K562 (cell line): ENCODE data around the gene IFITM2. TPM values are rescaled to one million over a fixed set of nuclear protein-coding genes. Genes with fewer than 3 reads are reported as not detected.

Experiments used
- ATAC-seq: fragments of 200-7000 bp; cut with Tn5 transposase; 3 replicates; pipeline ENCODE4 v1.9.1; 2020; ENCODE audit warnings: moderate library complexity
- BruUV-seq: library from RNA; stranded (reverse); fragments of 400-500 nt; replicated peaks from 2 replicates; lab custom pipeline; 2021; lab: Mats Ljungman, UMichigan
- CTCF ChIA-PET: fragments of 300-600 bp; formaldehyde crosslinking; extraction: SDS; loops from one replicate; lab custom pipeline; 2021; ENCODE audit warnings: low intra/inter-chr PET ratio; lab: Yijun Ruan, JAX
- POLR2A ChIA-PET: fragments of 300-600, 350-650 bp; sonication (Branson Sonifier 250); formaldehyde crosslinking; extraction: SDS; loops from one replicate; lab custom pipeline; 2021; ENCODE audit warnings: antibody characterized with exemption, inconsistent platforms; lab: Yijun Ruan, JAX
- DNase-seq, 4 experiments: peaks; one replicate each; pipeline versions ENCODE4 v3.0.0 to v3.0.0-alpha.2; 2011 to 2018; ENCODE audit warnings: low spot score in 3 of 4, mixed read lengths in 3 of 4; ENCODE audit errors: extremely low read depth in 1 of 4
- FAIRE-seq: peaks from 2 replicates; lab custom pipeline; 2011; peaks lifted over from hg19 to GRCh38; lab: Jason Lieb, UNC
- H2AFZ ChIP-seq: 2 replicates; pipeline ENCODE4 v1.6.0; 2011; ENCODE audit warnings: low read depth, low read length, control low read depth, inconsistent platforms
- H3K27ac ChIP-seq: fragments of 200-600 bp; 3 replicates; pipeline ENCODE4 v1.8.0; 2011; ENCODE audit warnings: low read depth, mild to moderate bottlenecking, control low read depth, inconsistent platforms, low read length, moderate library complexity, mixed read lengths; ENCODE audit errors: extremely low read depth
- H3K27me3 ChIP-seq, 2 experiments: fragments of 300-600 bp in 1 of 2; 2 replicates in 1 of 2; 3 replicates in 1 of 2; pipeline versions ENCODE4 v1.6.0 to v1.8.0; 2011; ENCODE audit warnings: inconsistent platforms in 2 of 2, low read length in 2 of 2, mild to moderate bottlenecking in 1 of 2, mixed read lengths in 1 of 2, moderate library complexity in 1 of 2; ENCODE audit not compliant: control insufficient read depth in 2 of 2, insufficient read depth in 2 of 2
- H3K36me3 ChIP-seq: fragments of 300-600 bp; 3 replicates; pipeline ENCODE4 v1.8.0; 2011; ENCODE audit warnings: mild to moderate bottlenecking, low read length, inconsistent platforms; ENCODE audit not compliant: control insufficient read depth, insufficient read depth
- H3K4me1 ChIP-seq, 2 experiments: fragments of 200-600 bp in 1 of 2; replicated peaks in 1 of 2; 2 replicates in 1 of 2; 3 replicates in 1 of 2; pipeline versions ENCODE4 v1.5.1 to v1.8.0; 2011; ENCODE audit warnings: inconsistent platforms in 2 of 2, low read length in 2 of 2, mild to moderate bottlenecking in 1 of 2, mixed read lengths in 1 of 2, moderate library complexity in 1 of 2; ENCODE audit not compliant: control insufficient read depth in 2 of 2, insufficient read depth in 2 of 2
- H3K4me2 ChIP-seq: 2 replicates; pipeline ENCODE4 v1.6.1; 2011; ENCODE audit warnings: low read length, control low read depth, inconsistent platforms, mixed read lengths; ENCODE audit not compliant: insufficient read depth
- H3K4me3 ChIP-seq: fragments of 200-600 bp; sonication (generic), shearing (Covaris generic); 2 replicates; pipeline ENCODE4 v1.5.1; 2016; ENCODE audit warnings: control low read depth, inconsistent platforms
- H3K79me2 ChIP-seq: fragments of 200-600 bp; 3 replicates; pipeline ENCODE4 v1.8.0; 2011; ENCODE audit warnings: low read length, inconsistent platforms; ENCODE audit not compliant: control insufficient read depth, insufficient read depth
- H3K9ac ChIP-seq, 2 experiments: 2 replicates each; pipeline versions ENCODE4 v1.6.0 to v1.6.1; 2011; ENCODE audit warnings: low read depth in 2 of 2, low read length in 2 of 2, control low read depth in 1 of 2, inconsistent platforms in 1 of 2, mild to moderate bottlenecking in 1 of 2, mixed read lengths in 1 of 2; ENCODE audit not compliant: insufficient read depth in 1 of 2
- H3K9me1 ChIP-seq: one replicate; pipeline ENCODE4 v1.6.0; 2011; ENCODE audit warnings: inconsistent platforms, mild to moderate bottlenecking, low read length, moderate library complexity; ENCODE audit not compliant: control insufficient read depth, insufficient read depth
- H3K9me3 ChIP-seq: replicated peaks from 2 replicates; pipeline ENCODE4 v1.5.1; 2011; ENCODE audit warnings: low read depth, low read length, inconsistent platforms; ENCODE audit not compliant: control insufficient read depth, insufficient read depth
- H4K20me1 ChIP-seq: replicated peaks from 2 replicates; pipeline ENCODE4 v1.6.1; 2011; ENCODE audit warnings: low read length, inconsistent platforms, mixed read lengths; ENCODE audit not compliant: control insufficient read depth, insufficient read depth
- BCLAF1 ChIP-seq, 2 experiments: fragments of 450-650 bp in 1 of 2; IDR thresholded peaks; 2 replicates each; pipeline ENCODE4 v1.6.1; 2011 to 2017; ENCODE audit warnings: low read depth in 2 of 2, antibody characterized with exemption in 1 of 2, borderline replicate concordance in 1 of 2, low read length in 1 of 2, mild to moderate bottlenecking in 1 of 2, mixed read lengths in 1 of 2; ENCODE audit not compliant: control insufficient read depth in 1 of 2
- CHD1 ChIP-seq: fragments of 200-600 bp; sonication (generic); IDR thresholded peaks from one replicate; pipeline ENCODE4 v1.6.1; 2012; ENCODE audit warnings: mild to moderate bottlenecking, moderate library complexity, low read length, inconsistent platforms
- CXXC5 ChIP-seq: fragments of 250-450 bp; sonication (Bioruptor Pico); IDR thresholded peaks from 2 replicates; pipeline ENCODE4 v1.8.0; 2022; ENCODE audit warnings: inconsistent platforms, mild to moderate bottlenecking, moderate library complexity
- ESRRA ChIP-seq: fragments of 450-650 bp; IDR thresholded peaks from 2 replicates; pipeline ENCODE4 v1.6.1; 2014; ENCODE audit warnings: low read depth, mild to moderate bottlenecking, moderate library complexity, borderline replicate concordance
- FOXK2 ChIP-seq, 2 experiments: fragments of 450-650 bp; IDR thresholded peaks in 1 of 2; conservative IDR thresholded peaks in 1 of 2; 2 replicates each; pipeline ENCODE4 v1.6.1; 2016; ENCODE audit warnings: low read depth in 2 of 2, mild to moderate bottlenecking in 1 of 2
- HDAC2 ChIP-seq: fragments of 450-650 bp; IDR thresholded peaks from 2 replicates; pipeline ENCODE4 v1.6.1; 2016; ENCODE audit warnings: mild to moderate bottlenecking
- HSF4 ChIP-seq: fragments of 250-450 bp; sonication (Bioruptor Pico); IDR thresholded peaks from 2 replicates; pipeline ENCODE4 v2.1.2; 2022; ENCODE audit warnings: mild to moderate bottlenecking, moderate library complexity, borderline replicate concordance
- NR2F6 ChIP-seq: fragments of 450-650 bp; formaldehyde crosslinking; IDR thresholded peaks from 2 replicates; pipeline ENCODE4 v1.4.0; 2020; ENCODE audit warnings: mild to moderate bottlenecking
- NR4A1 ChIP-seq, 2 experiments: fragments of 250-450 bp in 1 of 2; fragments of 450-650 bp in 1 of 2; sonication (Bioruptor Pico) in 1 of 2; IDR thresholded peaks; 2 replicates each; pipeline versions ENCODE4 v1.4.0 to v1.6.1; 2016 to 2020; ENCODE audit warnings: mild to moderate bottlenecking in 2 of 2, missing compliant biosample characterization in 1 of 2, missing genetic modification characterization in 1 of 2, moderate library complexity in 1 of 2
- PTRF ChIP-seq: fragments of 450-650 bp; IDR thresholded peaks from 2 replicates; pipeline ENCODE4 v1.6.1; 2016; ENCODE audit warnings: mild to moderate bottlenecking, missing genetic modification characterization, missing compliant biosample characterization
- RCOR1 ChIP-seq, 2 experiments: IDR thresholded peaks; 2 replicates each; pipeline ENCODE4 v1.6.1; 2012; ENCODE audit warnings: low read depth in 2 of 2, low read length in 2 of 2, borderline replicate concordance in 1 of 2, improper control_type of control experiment in 1 of 2
- SIX5 ChIP-seq, 2 experiments: IDR thresholded peaks; 2 replicates each; pipeline ENCODE4 v1.6.1; 2011; ENCODE audit warnings: low read length in 2 of 2, borderline replicate concordance in 1 of 2, low read depth in 1 of 2, mild to moderate bottlenecking in 1 of 2, moderate library complexity in 1 of 2; ENCODE audit not compliant: insufficient read depth in 1 of 2
- TAL1 ChIP-seq: fragments of 450-650 bp; IDR thresholded peaks from 2 replicates; pipeline ENCODE4 v1.6.1; 2016; ENCODE audit warnings: mild to moderate bottlenecking
- ZNF444 ChIP-seq: fragments of 250-450 bp; sonication (Bioruptor Pico); IDR thresholded peaks from 2 replicates; pipeline ENCODE4 v1.4.0; 2020; ENCODE audit warnings: mild to moderate bottlenecking, moderate library complexity
- ZNF584 ChIP-seq: fragments of 200-800 bp; sonication (Bioruptor generic); IDR thresholded peaks from 2 replicates; pipeline ENCODE4 v1.6.1; 2016; ENCODE audit warnings: low read depth, mild to moderate bottlenecking, missing genetic modification characterization, missing compliant biosample characterization
- ZNF655 ChIP-seq: fragments of 250-450 bp; sonication (Bioruptor Pico); IDR thresholded peaks from 2 replicates; pipeline ENCODE4 v1.5.0; 2021
- ZNF76 ChIP-seq: fragments of 250-450 bp; sonication (Bioruptor Pico); IDR thresholded peaks from 2 replicates; pipeline ENCODE4 v1.4.0; 2020; ENCODE audit warnings: mild to moderate bottlenecking, moderate library complexity, borderline replicate concordance
- WGBS: fragments of 100-300 bp; shearing (Covaris generic); methylation state at CpG from one replicate; pipeline ENCODE4 v1.1.6; 2016; ENCODE audit warnings: low coverage, mixed read lengths; ENCODE audit not compliant: insufficient coverage; ENCODE audit errors: missing lambda C conversion rate; 5-methylcytosine and 5-hydroxymethylcytosine counted together
- in situ Hi-C: fragments of 300-500 bp; cut with MboI; formaldehyde crosslinking; loops from 4 replicates; pipeline ENCODE4 v1.15.0; 2018; ENCODE audit warnings: inconsistent platforms, mixed read lengths
- intact Hi-C: fragments of 100-400 bp; cut with micrococcal nuclease; formaldehyde crosslinking; loops from 2 replicates; pipeline ENCODE4 v1.14.2; 2022
- polyA plus RNA-seq, 8 experiments: library from polyadenylated mRNA; depleted of rRNA in 4 of 8; stranded (reverse) in 5 of 8; unstranded in 3 of 8; fragments of >200 nt; fragmentation: Nextera tagmentation in 2 of 8; fragmentation: Illumina TruSeq in 1 of 8; extraction: Ambion mirVana in 2 of 8; extraction: Trizol in 1 of 8; gene quantifications; 2 replicates each; pipeline versions ENCODE4 v1.2.1 to v1.2.3, GENCODE V29; 2011 to 2014; ENCODE audit warnings: inconsistent platforms in 1 of 8, missing spikeins in 1 of 8
- total RNA-seq, 7 experiments: library from RNA; depleted of rRNA in 6 of 7; stranded (reverse); fragments of >200 nt in 6 of 7; fragmentation: Illumina TruSeq in 2 of 7; extraction: Trizol in 2 of 7; gene quantifications; 2 replicates each; pipeline versions ENCODE4 v1.2.1 to v1.2.3, GENCODE V29; 2011 to 2021; ENCODE audit warnings: low replicate concordance in 1 of 7

IFITM2 gene
- total and polyA plus RNA-seq, 9 of the 15 experiments (the other 6 are each of a cell fraction or from before 2014, with no cell fraction given) = 52.8 to 4,872 (median 356) TPM

GRCh38 chr11:267491-267994, 40.1 kb upstream of the IFITM2 start:
- peak overlapping the region; percentile 95 for H2AFZ ChIP-seq
- BruUV-seq = no TSS peak
- intact Hi-C loops (loop anchor here (5.0 kb wide), 2 partner anchors 45 to 85 kb away; partner anchors contain the start of gene IFITM1), in situ Hi-C loops (no loop called here)
- ChIA-PET POLR2A (interaction anchor here (0.5 to 3.4 kb wide), 10 partner anchors 10 to 426 kb away, joined by 3 to 14 read pairs (median 5); partner anchors contain the start of gene NLRP6), CTCF (no interaction called here)
- peak overlapping the region; percentile 43 for H3K4me3 ChIP-seq
- H4K20me1 ChIP-seq = no peaks in the 10 kb centered on the region
- DNase-seq (peak; percentile 68 to 75 (median 71)), FAIRE-seq (peak; percentile 6), ATAC-seq (peak; percentile 56)
- peak overlapping the region; percentile 84 to 91 for H3K9ac ChIP-seq
- peak overlapping the region; percentile 93 for H3K27ac ChIP-seq
- H3K9me3 ChIP-seq = peaks cover 8% of the 10 kb centered on the region
- H3K27me3 ChIP-seq = no peaks in the 10 kb centered on the region
- no peaks in the 10 kb centered on the region for H3K36me3 ChIP-seq
- WGBS = 17% methylated on average over 14 of the region's 18 CpGs
- peaks cover 19 to 31% of the 10 kb centered on the region in 2 experiments; a peak in 4 of 5 replicates for H3K4me1 ChIP-seq
- H3K79me2 ChIP-seq = peaks cover 10% of the 10 kb centered on the region; the same call in 1 of the 3 replicates
- peak overlapping the region; percentile 94 for H3K4me2 ChIP-seq
- H3K9me1 ChIP-seq = no peaks in the 10 kb centered on the region
- TF ChIP-seq HSF4 (no peak), RCOR1 (IDR thresholded peaks at IDR 0.05; ENCODE audit: borderline replicate concordance in 1 of 2, low read depth in 2 of 2, low read length in 2 of 2) (no peak), CHD1 (no peak), NR4A1 (CRISPR knock-in tag; IDR thresholded peaks at IDR 0.05) (no peak), NR4A1 (tag; IDR thresholded peaks at IDR 0.05) (no peak), PTRF (tag) (no peak), ZNF655 (no peak), ZNF444 (no peak), TAL1 (no peak), NR2F6 (no peak), ESRRA (no peak), SIX5 (IDR thresholded peaks at IDR 0.05; ENCODE audit: borderline replicate concordance in 1 of 2, insufficient read depth in 1 of 2, low read depth in 1 of 2, low read length in 2 of 2) (no peak), BCLAF1 (IDR thresholded peaks at IDR 0.05; ENCODE audit: borderline replicate concordance in 1 of 2, control insufficient read depth in 1 of 2, low read depth in 2 of 2, low read length in 1 of 2) (no peak), ZNF76 (CRISPR knock-in tag) (no peak), ZNF584 (no peak), CXXC5 (no peak), HDAC2 (no peak), FOXK2 (conservative IDR thresholded peaks at IDR 0.05 in 1 of 2, IDR thresholded peaks at IDR 0.05 in 1 of 2; ENCODE audit: low read depth in 2 of 2) (no peak)
